Esophagus squamous epithelium (tissue), 4 donors: ENCODE data around the gene MPEG1.

ENCODE experiments used
- POLR2A ChIP-seq, 4 donors: fragments of 450-650 bp; IDR thresholded peaks; one replicate each; pipeline ENCODE4 v1.6.1; 2017; ENCODE audit warnings: antibody characterized with exemption in 4 of 4, mild to moderate bottlenecking in 4 of 4, moderate library complexity in 3 of 4
- TF ChIP-seq, protein P1 (sequence below), 6 experiments: fragments of 450-650 bp in 4 of 6; fragments of 200-600 bp in 2 of 6; sonication (generic) in 2 of 6; IDR thresholded peaks; one replicate each; pipeline ENCODE4 v1.5.1; 2016 to 2019; ENCODE audit warnings: antibody characterized with exemption in 6 of 6, mild to moderate bottlenecking in 4 of 6, moderate library complexity in 4 of 6

DNA sequence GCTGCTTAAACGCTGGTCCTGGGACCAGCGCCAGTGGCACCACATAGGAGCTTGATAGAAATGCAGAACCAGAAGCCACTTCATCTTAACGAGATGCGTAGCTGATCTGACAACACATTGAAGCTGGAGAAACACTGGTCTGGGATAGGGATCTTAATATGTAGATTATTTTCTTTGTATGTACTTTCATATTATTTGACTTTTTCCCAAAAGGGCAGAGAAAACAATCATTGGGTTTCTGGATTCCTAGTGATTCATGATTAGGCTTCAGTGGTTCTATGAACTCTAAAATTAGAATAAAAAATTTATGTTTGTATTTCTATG is 12.3 kb downstream of the MPEG1 start:
- TF ChIP-seq, protein P1, sequence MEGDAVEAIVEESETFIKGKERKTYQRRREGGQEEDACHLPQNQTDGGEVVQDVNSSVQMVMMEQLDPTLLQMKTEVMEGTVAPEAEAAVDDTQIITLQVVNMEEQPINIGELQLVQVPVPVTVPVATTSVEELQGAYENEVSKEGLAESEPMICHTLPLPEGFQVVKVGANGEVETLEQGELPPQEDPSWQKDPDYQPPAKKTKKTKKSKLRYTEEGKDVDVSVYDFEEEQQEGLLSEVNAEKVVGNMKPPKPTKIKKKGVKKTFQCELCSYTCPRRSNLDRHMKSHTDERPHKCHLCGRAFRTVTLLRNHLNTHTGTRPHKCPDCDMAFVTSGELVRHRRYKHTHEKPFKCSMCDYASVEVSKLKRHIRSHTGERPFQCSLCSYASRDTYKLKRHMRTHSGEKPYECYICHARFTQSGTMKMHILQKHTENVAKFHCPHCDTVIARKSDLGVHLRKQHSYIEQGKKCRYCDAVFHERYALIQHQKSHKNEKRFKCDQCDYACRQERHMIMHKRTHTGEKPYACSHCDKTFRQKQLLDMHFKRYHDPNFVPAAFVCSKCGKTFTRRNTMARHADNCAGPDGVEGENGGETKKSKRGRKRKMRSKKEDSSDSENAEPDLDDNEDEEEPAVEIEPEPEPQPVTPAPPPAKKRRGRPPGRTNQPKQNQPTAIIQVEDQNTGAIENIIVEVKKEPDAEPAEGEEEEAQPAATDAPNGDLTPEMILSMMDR (IDR thresholded peaks at IDR 0.05) = no peak
- TF ChIP-seq POLR2A (IDR thresholded peaks at IDR 0.05) = no peak
